H1 (cell line): ENCODE data around the gene MED31. TPM values are rescaled to one million over a fixed set of nuclear protein-coding genes. Genes with fewer than 3 reads are reported as not detected.

Experiments
- CTCF ChIA-PET: fragments of 300-600 bp; sonication (Branson Sonifier 250); formaldehyde crosslinking; loops from one replicate; lab custom pipeline; 2021; ENCODE audit not compliant: partially characterized antibody; lab: Charles Lee
- POLR2A ChIA-PET: fragments of 300-600 bp; sonication (Branson Sonifier 250); formaldehyde crosslinking; loops from one replicate; lab custom pipeline; 2021; ENCODE audit warnings: inconsistent platforms; ENCODE audit not compliant: partially characterized antibody; lab: Charles Lee
- DNase-seq, 2 experiments: peaks; one replicate each; pipeline versions ENCODE4 v3.0.0 to v3.0.0-alpha.2; 2010 to 2022; ENCODE audit warnings: low spot score in 2 of 2, low read depth in 1 of 2, mixed read lengths in 1 of 2
- FAIRE-seq: peaks from 2 replicates; lab custom pipeline; 2011; peaks lifted over from hg19 to GRCh38; lab: Jason Lieb, UNC
- H2AFZ ChIP-seq: 2 replicates; pipeline ENCODE4 v1.8.1; 2012; ENCODE audit warnings: low read length, inconsistent platforms
- H2AK5ac ChIP-seq: 2 replicates; pipeline ENCODE4 v1.6.1; 2013; ENCODE audit warnings: low read depth, low read length
- H2BK120ac ChIP-seq: replicated peaks from 2 replicates; pipeline ENCODE3; 2013; ENCODE audit warnings: low read depth, low read length, inconsistent platforms
- H2BK12ac ChIP-seq: 2 replicates; pipeline ENCODE4 v1.6.1; 2013; ENCODE audit warnings: low read depth, low read length
- H2BK15ac ChIP-seq: 2 replicates; pipeline ENCODE4 v1.6.1; 2013; ENCODE audit warnings: low read length
- H2BK20ac ChIP-seq: 2 replicates; pipeline ENCODE4 v1.6.1; 2013; ENCODE audit warnings: low read length
- H2BK5ac ChIP-seq: 2 replicates; pipeline ENCODE4 v1.6.1; 2013; ENCODE audit warnings: low read depth, low read length
- H3K14ac ChIP-seq: 2 replicates; pipeline ENCODE4 v1.6.1; 2013; ENCODE audit warnings: inconsistent platforms; ENCODE audit not compliant: insufficient read length
- H3K18ac ChIP-seq: 2 replicates; pipeline ENCODE4 v1.6.1; 2013; ENCODE audit warnings: low read length; ENCODE audit errors: extremely low read depth
- H3K23ac ChIP-seq: 2 replicates; pipeline ENCODE4 v1.6.1; 2013; ENCODE audit warnings: inconsistent platforms; ENCODE audit not compliant: insufficient read length
- H3K23me2 ChIP-seq: 2 replicates; pipeline ENCODE4 v1.6.1; 2013; ENCODE audit warnings: low read depth, low read length
- H3K27ac ChIP-seq: 2 replicates; pipeline ENCODE4 v1.6.1; 2011; ENCODE audit warnings: low read depth, low read length, inconsistent platforms
- H3K27me3 ChIP-seq, 4 experiments: replicated peaks in 1 of 4; 1 replicate in 1 of 4; 2 replicates in 3 of 4; pipeline versions ENCODE4 v1.6.1 to v1.8.1; 2011 to 2013; ENCODE audit warnings: low read length in 3 of 4, mild to moderate bottlenecking in 3 of 4, inconsistent platforms in 2 of 4, mixed read lengths in 2 of 4, moderate library complexity in 1 of 4; ENCODE audit not compliant: control insufficient read depth in 3 of 4, insufficient read depth in 3 of 4; ENCODE audit errors: extremely low read depth in 1 of 4
- H3K36me3 ChIP-seq, 4 experiments: 2 replicates each; pipeline versions ENCODE4 v1.6.1 to v1.8.1; 2011 to 2013; ENCODE audit warnings: mild to moderate bottlenecking in 4 of 4, low read length in 3 of 4, moderate library complexity in 2 of 4, control low read depth in 1 of 4, inconsistent platforms in 1 of 4; ENCODE audit not compliant: insufficient read depth in 4 of 4, control insufficient read depth in 2 of 4
- H3K4ac ChIP-seq: replicated peaks from 2 replicates; pipeline ENCODE3; 2013; ENCODE audit warnings: low read length, low read depth, mixed read lengths, inconsistent platforms; ENCODE audit not compliant: insufficient read length
- H3K4me1 ChIP-seq, 4 experiments: replicated peaks in 1 of 4; 1 replicate in 1 of 4; 2 replicates in 3 of 4; pipeline versions ENCODE4 v1.6.1 to v1.8.1; 2011 to 2013; ENCODE audit warnings: low read length in 3 of 4, inconsistent platforms in 2 of 4, mixed read lengths in 1 of 4; ENCODE audit not compliant: insufficient read depth in 4 of 4, control insufficient read depth in 3 of 4
- H3K4me2 ChIP-seq, 2 experiments: 2 replicates each; pipeline versions ENCODE4 v1.6.1 to v1.8.1; 2011 to 2013; ENCODE audit warnings: low read depth in 2 of 2, low read length in 2 of 2, control low read depth in 1 of 2, inconsistent platforms in 1 of 2, mild to moderate bottlenecking in 1 of 2; ENCODE audit not compliant: insufficient read depth in 1 of 2
- H3K4me3 ChIP-seq, 4 experiments: fragments of 200-600, 300-600 bp in 1 of 4; sonication (generic), shearing (Covaris generic), sonication (Bioruptor Twin) in 1 of 4; 2 replicates each; pipeline versions ENCODE4 v1.5.1 to v1.8.1; 2011 to 2016; ENCODE audit warnings: low read length in 4 of 4, low read depth in 3 of 4, control low read depth in 2 of 4, inconsistent platforms in 2 of 4, mild to moderate bottlenecking in 2 of 4, mixed read lengths in 1 of 4, moderate library complexity in 1 of 4; ENCODE audit not compliant: insufficient read depth in 2 of 4; ENCODE audit errors: extremely low read depth in 1 of 4
- H3K56ac ChIP-seq: replicated peaks from 2 replicates; pipeline ENCODE3; 2013; ENCODE audit warnings: low read depth, mild to moderate bottlenecking, mixed read lengths, low read length, inconsistent platforms; ENCODE audit not compliant: insufficient read length
- H3K79me1 ChIP-seq: 2 replicates; pipeline ENCODE4 v1.6.1; 2013; ENCODE audit warnings: low read depth, low read length, control low read depth
- H3K79me2 ChIP-seq, 2 experiments: 2 replicates each; pipeline versions ENCODE4 v1.6.1 to v1.8.1; 2012 to 2013; ENCODE audit warnings: low read length in 2 of 2, mild to moderate bottlenecking in 2 of 2, inconsistent platforms in 1 of 2; ENCODE audit not compliant: insufficient read depth in 2 of 2, control insufficient read depth in 1 of 2
- H3K9ac ChIP-seq, 4 experiments: replicated peaks in 1 of 4; 1 replicate in 1 of 4; 2 replicates in 3 of 4; pipeline versions ENCODE4 v1.6.1 to v1.8.1; 2011 to 2013; ENCODE audit warnings: low read depth in 3 of 4, low read length in 3 of 4, control low read depth in 2 of 4, mild to moderate bottlenecking in 2 of 4, moderate library complexity in 2 of 4, inconsistent platforms in 1 of 4; ENCODE audit errors: extremely low read depth in 1 of 4
- H3K9me3 ChIP-seq, 2 experiments: 2 replicates each; pipeline versions ENCODE4 v1.6.1 to v1.8.1; 2012 to 2013; ENCODE audit warnings: mild to moderate bottlenecking in 2 of 2, moderate library complexity in 2 of 2, control low read depth in 1 of 2, inconsistent platforms in 1 of 2, low read depth in 1 of 2, low read length in 1 of 2, mixed read lengths in 1 of 2; ENCODE audit not compliant: insufficient read depth in 2 of 2
- H4K20me1 ChIP-seq, 2 experiments: replicated peaks in 1 of 2; 2 replicates each; pipeline versions ENCODE3 to v1.8.1; 2011 to 2013; ENCODE audit warnings: inconsistent platforms in 2 of 2, low read length in 2 of 2, mild to moderate bottlenecking in 1 of 2; ENCODE audit not compliant: insufficient read depth in 2 of 2, control insufficient read depth in 1 of 2
- H4K5ac ChIP-seq: 2 replicates; pipeline ENCODE4 v1.6.1; 2013; ENCODE audit warnings: low read length, low read depth, mixed read lengths, inconsistent platforms; ENCODE audit not compliant: insufficient read length
- H4K8ac ChIP-seq: 2 replicates; pipeline ENCODE4 v1.8.0; 2013; ENCODE audit warnings: mild to moderate bottlenecking, moderate library complexity, low read length, inconsistent platforms; ENCODE audit not compliant: insufficient read depth; ENCODE audit errors: extremely low read depth
- H4K91ac ChIP-seq: replicated peaks from 2 replicates; pipeline ENCODE3; 2013; ENCODE audit warnings: low read length, mixed read lengths, inconsistent platforms; ENCODE audit not compliant: insufficient read length
- CHD2 ChIP-seq: IDR thresholded peaks from 2 replicates; pipeline ENCODE4 v1.6.1; 2012; ENCODE audit warnings: low read length, improper control_type of control experiment
- CTBP2 ChIP-seq: IDR thresholded peaks from 2 replicates; pipeline ENCODE4 v1.7.0; 2011; ENCODE audit warnings: borderline replicate concordance, mild to moderate bottlenecking, moderate library complexity, mixed read lengths, low read length; ENCODE audit not compliant: insufficient read depth, insufficient read length
- EZH2 ChIP-seq: fragments of 200-600 bp; sonication (generic); IDR thresholded peaks from 2 replicates; pipeline ENCODE4 v1.7.1; 2012; ENCODE audit warnings: low read depth, mild to moderate bottlenecking, moderate library complexity, low read length, inconsistent platforms; ENCODE audit not compliant: severe bottlenecking
- FOSL1 ChIP-seq: IDR thresholded peaks from 2 replicates; pipeline ENCODE4 v1.6.1; 2011; ENCODE audit warnings: mild to moderate bottlenecking, low read depth, low read length, moderate library complexity; ENCODE audit not compliant: insufficient read depth
- GTF2F1 ChIP-seq: IDR thresholded peaks from 2 replicates; pipeline ENCODE4 v1.6.1; 2012; ENCODE audit warnings: low read depth, low read length, improper control_type of control experiment, borderline replicate concordance
- JUND ChIP-seq: IDR thresholded peaks from 2 replicates; pipeline ENCODE4 v1.6.1; 2011; ENCODE audit warnings: mild to moderate bottlenecking, improper control_type of control experiment, low read length
- RAD21 ChIP-seq, 2 experiments: IDR thresholded peaks in 1 of 2; conservative IDR thresholded peaks in 1 of 2; 2 replicates each; pipeline ENCODE4 v1.6.1; 2011; ENCODE audit warnings: low read depth in 2 of 2, low read length in 2 of 2, improper control_type of control experiment in 1 of 2, inconsistent platforms in 1 of 2, mild to moderate bottlenecking in 1 of 2, moderate library complexity in 1 of 2
- SIN3A ChIP-seq, 2 experiments: IDR thresholded peaks in 1 of 2; conservative IDR thresholded peaks in 1 of 2; 2 replicates each; pipeline ENCODE4 v1.6.1; 2011 to 2012; ENCODE audit warnings: low read length in 2 of 2, improper control_type of control experiment in 1 of 2, low read depth in 1 of 2, mild to moderate bottlenecking in 1 of 2
- TAF1 ChIP-seq: IDR thresholded peaks from 2 replicates; pipeline ENCODE4 v1.6.1; 2011; ENCODE audit warnings: mild to moderate bottlenecking, low read depth, low read length
- WGBS, 2 experiments: shearing (Covaris generic) in 1 of 2; methylation state at CpG; one replicate each; pipeline versions ENCODE4 v1.1.6 to v1.1.7; 2013 to 2015; ENCODE audit warnings: low lambda C conversion rate in 2 of 2, mixed read lengths in 2 of 2, inconsistent platforms in 1 of 2, low coverage in 1 of 2, missing lambda C conversion rate in 1 of 2; ENCODE audit not compliant: insufficient replicate concordance in 2 of 2, insufficient coverage in 1 of 2, insufficient read length in 1 of 2; ENCODE audit errors: extremely low coverage in 1 of 2, missing lambda C conversion rate in 1 of 2; 5-methylcytosine and 5-hydroxymethylcytosine counted together
- polyA plus RNA-seq, 7 experiments: library from polyadenylated mRNA; depleted of rRNA in 3 of 7; stranded (reverse) in 5 of 7; unstranded in 2 of 7; fragments of >200 nt in 5 of 7; fragments of 200-250 nt in 2 of 7; gene quantifications; 1 replicate in 5 of 7; 2 replicates in 1 of 7; 4 replicates in 1 of 7; pipeline versions ENCODE4 v1.2.1 to v1.2.3, GENCODE V29; 2011 to 2013; ENCODE audit warnings: missing spikeins in 2 of 7, mixed read lengths in 2 of 7
- total RNA-seq: library from RNA; stranded (reverse); fragmentation: NEBNext Ultra II Directional; extraction: Animal tissue kit (Norgen Biotek cat#: 25700); gene quantifications from 2 replicates; pipeline ENCODE4 v1.2.1, GENCODE V29; 2021
- TF ChIP-seq, protein P1 (sequence below): IDR thresholded peaks from 2 replicates; pipeline ENCODE4 v1.6.1; 2012; ENCODE audit warnings: inconsistent platforms
- TF ChIP-seq, protein P2 (sequence below): IDR thresholded peaks from 2 replicates; pipeline ENCODE4 v1.6.1; 2011; ENCODE audit warnings: low read depth, mild to moderate bottlenecking, low read length; ENCODE audit not compliant: insufficient read depth

MED31 gene
- total and polyA plus RNA-seq, 2 of the 8 experiments (the other 6 are each of a cell fraction or from before 2014, with no cell fraction given), result 4.6 to 12.3 TPM

DNA sequence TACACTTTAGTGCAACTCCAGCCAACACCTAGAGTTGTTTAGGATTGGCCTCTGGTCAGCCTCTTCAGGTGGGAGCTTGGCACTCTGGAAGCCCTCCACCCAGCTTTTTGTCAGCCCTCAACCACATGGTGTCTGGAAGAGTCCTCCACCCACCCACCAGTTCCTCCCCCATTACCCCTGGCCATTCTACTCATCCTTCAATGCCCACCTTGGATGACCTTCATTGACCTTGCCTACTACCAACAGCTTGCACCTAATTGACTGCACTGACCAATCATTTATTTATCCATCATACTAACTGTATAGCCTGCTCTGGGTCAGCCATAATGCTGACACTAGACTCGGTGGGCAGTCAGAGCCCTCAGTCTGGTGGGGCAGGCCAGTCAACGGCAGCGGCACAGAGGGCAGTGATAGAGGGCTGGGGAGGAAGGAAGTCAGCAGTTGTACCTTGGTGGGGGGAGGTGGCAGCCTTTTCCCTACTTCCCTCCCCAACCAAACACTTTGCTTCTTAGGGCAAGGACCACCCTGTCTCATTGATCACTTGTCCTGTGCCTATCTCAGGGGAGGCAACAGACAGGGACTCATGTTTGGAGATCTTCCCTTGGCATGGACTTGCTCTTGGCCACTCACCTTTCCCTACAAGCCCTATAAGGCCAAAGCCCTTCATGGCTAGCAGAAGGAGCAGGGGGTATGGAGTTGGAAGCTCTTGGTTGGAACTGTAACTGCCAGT, 32.5 kb upstream of the MED31 start:
- Histone ChIP-seq H2BK20ac (no peak overlapping the region), H3K9me3 (no peaks in the 10 kb centered on the region), H2AFZ (no peak overlapping the region), H3K18ac (no peak overlapping the region), H3K79me1 (no peaks in the 10 kb centered on the region), H3K27ac (no peak overlapping the region), H3K9ac (no peak overlapping the region), H3K36me3 (no peaks in the 10 kb centered on the region), H3K56ac (no peak overlapping the region), H3K27me3 (no peaks in the 10 kb centered on the region; a peak in 1 of 7 replicates), H3K4me3 (no peak overlapping the region), H2AK5ac (peak overlapping the region; percentile 24; the same call in 1 of the 2 replicates), H2BK120ac (no peak overlapping the region), H2BK12ac (no peak overlapping the region), H3K4ac (no peak overlapping the region), H4K5ac (no peak overlapping the region), H3K23ac (no peak overlapping the region), H4K20me1 (no peaks in the 10 kb centered on the region), H3K23me2 (no peaks in the 10 kb centered on the region), H3K79me2 (no peaks in the 10 kb centered on the region), H2BK15ac (no peak overlapping the region), H4K91ac (no peak overlapping the region), H3K14ac (no peak overlapping the region), H4K8ac (no peak overlapping the region), H3K4me2 (no peak overlapping the region), H3K4me1 (no peaks in the 10 kb centered on the region; a peak in 1 of 7 replicates), H2BK5ac (no peak overlapping the region)
- CTCF ChIA-PET, result interaction anchor here (0.8 to 2.6 kb wide), 9 partner anchors 15 to 321 kb away, joined by 3 to 13 read pairs (median 5); partner anchors contain the start of gene SLC13A5
- POLR2A ChIA-PET, result interaction anchor here (0.6 to 0.8 kb wide), 2 partner anchors 7 to 163 kb away, joined by 3 to 4 read pairs; no protein-coding TSS in a partner anchor
- 100% methylated on average over 3 of the region's 3 CpGs; no CpG with 5 or more reads in 1 of the 2 experiments for WGBS, 2 experiments
- DNase-seq, result no peak
- FAIRE-seq, result no peak
- TF ChIP-seq RAD21 (IDR thresholded peaks at IDR 0.05 in 1 of 2, conservative IDR thresholded peaks at IDR 0.05 in 1 of 2; ENCODE audit: low read depth in 2 of 2, low read length in 2 of 2) (no peak), CHD2 (no peak), EZH2 (no peak), CTBP2 (no peak), FOSL1 (no peak), GTF2F1 (no peak), JUND (no peak), SIN3A (conservative IDR thresholded peaks at IDR 0.05 in 1 of 2, IDR thresholded peaks at IDR 0.05 in 1 of 2; ENCODE audit: low read depth in 1 of 2, low read length in 2 of 2) (no peak), TAF1 (no peak)
- TF ChIP-seq, protein P1, sequence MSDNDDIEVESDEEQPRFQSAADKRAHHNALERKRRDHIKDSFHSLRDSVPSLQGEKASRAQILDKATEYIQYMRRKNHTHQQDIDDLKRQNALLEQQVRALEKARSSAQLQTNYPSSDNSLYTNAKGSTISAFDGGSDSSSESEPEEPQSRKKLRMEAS, result no peak
- TF ChIP-seq, protein P2, sequence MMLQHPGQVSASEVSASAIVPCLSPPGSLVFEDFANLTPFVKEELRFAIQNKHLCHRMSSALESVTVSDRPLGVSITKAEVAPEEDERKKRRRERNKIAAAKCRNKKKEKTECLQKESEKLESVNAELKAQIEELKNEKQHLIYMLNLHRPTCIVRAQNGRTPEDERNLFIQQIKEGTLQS, result no peak
